ENCODE measurements around the gene SLC7A5.
"Not testable (repeated sequence)": the region's sequence is repeated elsewhere in the genome, so short reads cannot be mapped to it uniquely, and the experiment has no call there.

- TF ChIP-seq CTCF (conservative IDR thresholded peaks at IDR 0.05); ZFX (IDR thresholded peaks at IDR 0.05): not testable (repeated sequence)
Observed at GRCh38 chr16:87888346-87888745, 19.0 kb upstream of the SLC7A5 start.

Data from C4-2B (cell line).